DOHH2 (cell line): ENCODE results near the gene TASP1.
"Not testable (repeated sequence)": the region's sequence is repeated elsewhere in the genome, so short reads cannot be mapped to it uniquely, and the experiment has no call there.

Experiments used
- H3F3A ChIP-seq: fragments of 200-600 bp; sonication (generic), shearing (Covaris generic); 2 replicates; pipeline ENCODE4 v1.6.0; 2016; ENCODE audit warnings: antibody characterized with exemption, mild to moderate bottlenecking; ENCODE audit not compliant: control insufficient read depth, insufficient read depth
- H3K27ac ChIP-seq: fragments of 200-600 bp; sonication (generic); 2 replicates; pipeline ENCODE4 v1.5.1; 2014; ENCODE audit warnings: low read depth, mild to moderate bottlenecking, low read length, moderate library complexity
- H3K27me3 ChIP-seq: fragments of 200-600 bp; sonication (generic); 2 replicates; pipeline ENCODE4 v1.6.1; 2014; ENCODE audit warnings: mild to moderate bottlenecking, low read length, mixed read lengths; ENCODE audit not compliant: control insufficient read depth
- H3K36me3 ChIP-seq: fragments of 200-600 bp; sonication (generic); 2 replicates; pipeline ENCODE4 v1.6.1; 2014; ENCODE audit warnings: mild to moderate bottlenecking, low read length, moderate library complexity, mixed read lengths; ENCODE audit not compliant: control insufficient read depth
- H3K4me1 ChIP-seq: fragments of 200-600 bp; sonication (generic); 2 replicates; pipeline ENCODE4 v1.6.1; 2014; ENCODE audit warnings: mild to moderate bottlenecking, low read length, mixed read lengths; ENCODE audit not compliant: control insufficient read depth
- H3K4me2 ChIP-seq: fragments of 200-600 bp; sonication (generic); 2 replicates; pipeline ENCODE4 v1.6.0; 2014; ENCODE audit warnings: mild to moderate bottlenecking, low read length, moderate library complexity
- H3K4me3 ChIP-seq: fragments of 200-600 bp; sonication (generic); 2 replicates; pipeline ENCODE4 v1.5.1; 2014; ENCODE audit warnings: mild to moderate bottlenecking, low read length, mixed read lengths
- H3K79me2 ChIP-seq: fragments of 200-600 bp; sonication (generic); 2 replicates; pipeline ENCODE4 v1.6.1; 2014; ENCODE audit warnings: mild to moderate bottlenecking, low read length, mixed read lengths; ENCODE audit not compliant: control insufficient read depth
- H3K9me2 ChIP-seq: fragments of 200-600 bp; sonication (generic); replicated peaks from 2 replicates; pipeline ENCODE4 v1.6.1; 2014; ENCODE audit warnings: mild to moderate bottlenecking, low read length, mixed read lengths; ENCODE audit not compliant: control insufficient read depth
- H3K9me3 ChIP-seq: fragments of 200-600 bp; sonication (generic); 2 replicates; pipeline ENCODE4 v1.6.1; 2014; ENCODE audit warnings: antibody characterized with exemption, low read length, mixed read lengths; ENCODE audit not compliant: control insufficient read depth, insufficient read depth
- H4K20me1 ChIP-seq: fragments of 200-600 bp; sonication (generic); 2 replicates; pipeline ENCODE4 v1.6.0; 2014; ENCODE audit warnings: low read depth, mild to moderate bottlenecking, antibody characterized with exemption, low read length, moderate library complexity; ENCODE audit not compliant: control insufficient read depth, insufficient read depth
- EZH2phosphoT487 ChIP-seq: fragments of 200-600 bp; sonication (generic); IDR thresholded peaks from 2 replicates; pipeline ENCODE4 v1.6.1; 2017; ENCODE audit warnings: borderline replicate concordance, mild to moderate bottlenecking, antibody characterized with exemption, low read length, moderate library complexity, mixed read lengths
- TF ChIP-seq, protein P1 (sequence below): fragments of 200-600 bp; sonication (generic); IDR thresholded peaks from one replicate; pipeline ENCODE4 v1.5.1; 2014; ENCODE audit warnings: antibody characterized with exemption, mild to moderate bottlenecking, low read depth, low read length; ENCODE audit not compliant: poor library complexity, severe bottlenecking

TASP1 gene

DNA sequence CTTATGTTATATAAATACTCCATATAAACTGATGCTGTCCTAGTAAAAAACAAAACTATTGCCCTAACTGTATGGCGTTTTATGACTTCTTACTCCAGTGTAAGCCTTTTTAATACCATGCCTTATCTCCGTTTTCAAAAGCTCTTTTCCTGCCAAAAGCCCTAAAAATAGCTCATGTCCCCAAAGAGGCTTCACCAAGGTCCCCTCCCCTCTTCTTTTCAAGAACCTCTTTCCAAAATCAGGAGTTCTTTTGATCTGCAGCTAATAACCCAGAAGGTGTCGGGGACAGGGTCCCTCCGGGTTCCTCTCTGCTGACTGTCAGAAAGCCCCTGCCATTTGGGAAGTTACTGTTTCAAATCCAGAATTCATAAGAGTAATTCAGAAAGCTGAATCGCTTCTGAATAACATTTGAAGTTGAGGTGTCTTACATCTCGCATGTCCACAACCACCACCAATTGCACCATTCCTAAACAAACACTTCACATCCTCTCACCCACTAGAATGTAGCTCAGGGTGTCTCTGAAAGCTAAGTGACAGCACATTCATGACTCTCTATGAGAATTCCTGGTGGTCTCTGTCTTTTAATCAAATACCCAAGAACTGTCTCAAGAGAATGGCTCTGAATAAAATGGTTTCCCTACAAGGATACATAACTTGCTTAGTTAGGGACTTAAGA lies 13.3 kb downstream of the TASP1 start:
- TF ChIP-seq EZH2phosphoT487 = no peak
- TF ChIP-seq, protein P1, sequence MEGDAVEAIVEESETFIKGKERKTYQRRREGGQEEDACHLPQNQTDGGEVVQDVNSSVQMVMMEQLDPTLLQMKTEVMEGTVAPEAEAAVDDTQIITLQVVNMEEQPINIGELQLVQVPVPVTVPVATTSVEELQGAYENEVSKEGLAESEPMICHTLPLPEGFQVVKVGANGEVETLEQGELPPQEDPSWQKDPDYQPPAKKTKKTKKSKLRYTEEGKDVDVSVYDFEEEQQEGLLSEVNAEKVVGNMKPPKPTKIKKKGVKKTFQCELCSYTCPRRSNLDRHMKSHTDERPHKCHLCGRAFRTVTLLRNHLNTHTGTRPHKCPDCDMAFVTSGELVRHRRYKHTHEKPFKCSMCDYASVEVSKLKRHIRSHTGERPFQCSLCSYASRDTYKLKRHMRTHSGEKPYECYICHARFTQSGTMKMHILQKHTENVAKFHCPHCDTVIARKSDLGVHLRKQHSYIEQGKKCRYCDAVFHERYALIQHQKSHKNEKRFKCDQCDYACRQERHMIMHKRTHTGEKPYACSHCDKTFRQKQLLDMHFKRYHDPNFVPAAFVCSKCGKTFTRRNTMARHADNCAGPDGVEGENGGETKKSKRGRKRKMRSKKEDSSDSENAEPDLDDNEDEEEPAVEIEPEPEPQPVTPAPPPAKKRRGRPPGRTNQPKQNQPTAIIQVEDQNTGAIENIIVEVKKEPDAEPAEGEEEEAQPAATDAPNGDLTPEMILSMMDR = no peak
- Histone ChIP-seq H3K27me3 (no peaks in the 10 kb centered on the region), H3K9me2 (no peaks in the 10 kb centered on the region), H3F3A (no peaks in the 10 kb centered on the region), H3K4me1 (no peaks in the 10 kb centered on the region), H3K4me2 (no peak overlapping the region), H3K36me3 (peaks cover 3% of the 10 kb centered on the region; the same call in 1 of the 2 replicates), H3K4me3 (no peak overlapping the region), H3K79me2 (no peaks in the 10 kb centered on the region), H3K27ac (no peak overlapping the region), H4K20me1 (no peaks in the 10 kb centered on the region), H3K9me3 (no peaks in the 10 kb centered on the region)

DNA sequence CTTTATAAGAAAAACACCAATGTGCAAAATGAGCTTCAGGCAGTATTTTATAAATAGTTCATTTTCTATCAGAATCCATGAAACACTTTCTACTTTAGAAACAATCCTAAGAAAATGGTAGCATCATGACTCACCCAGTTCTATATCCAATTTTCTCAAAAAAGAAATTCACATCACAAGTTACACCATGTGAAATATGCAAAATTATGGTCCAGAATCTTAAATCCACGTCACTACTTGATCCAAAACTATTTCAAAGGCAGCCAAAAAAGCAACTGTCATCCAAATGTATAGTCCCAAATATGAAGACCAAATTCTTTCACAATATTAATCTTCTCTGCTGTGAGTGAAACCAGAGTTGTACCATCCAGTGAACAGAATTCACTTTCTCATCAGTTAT lies 19.3 kb downstream of the TASP1 start:
- H3K9me3 ChIP-seq, H3K4me3 ChIP-seq, H3K9me2 ChIP-seq, H3K36me3 ChIP-seq, H3K27me3 ChIP-seq, H3F3A ChIP-seq, H3K79me2 ChIP-seq, H3K27ac ChIP-seq, H4K20me1 ChIP-seq, H3K4me1 ChIP-seq, H3K4me2 ChIP-seq: not testable (repeated sequence)

DNA sequence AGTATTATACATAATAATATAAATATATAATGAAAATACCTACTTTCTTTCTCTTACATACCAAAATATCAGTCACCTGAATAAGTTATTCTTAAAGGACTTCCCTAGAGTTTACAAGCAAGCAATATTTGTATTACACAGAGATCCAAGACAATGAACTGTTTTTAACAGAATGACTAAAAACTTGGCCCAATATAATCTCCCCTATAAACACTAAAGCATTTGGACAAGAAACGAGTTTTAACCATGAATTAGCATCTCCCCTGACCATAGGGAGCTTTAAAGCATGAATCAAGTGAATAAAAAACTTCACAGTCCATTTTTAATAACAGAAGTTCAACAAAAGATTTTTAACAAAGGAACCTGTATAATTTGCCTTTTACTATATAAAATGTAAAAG lies 20.3 kb downstream of the TASP1 start:
- not testable (repeated sequence) for H3K27ac ChIP-seq, H3K4me1 ChIP-seq, H3K36me3 ChIP-seq, H3K9me3 ChIP-seq, H4K20me1 ChIP-seq, H3F3A ChIP-seq, H3K4me2 ChIP-seq, H3K27me3 ChIP-seq, H3K4me3 ChIP-seq, H3K9me2 ChIP-seq, H3K79me2 ChIP-seq

DNA sequence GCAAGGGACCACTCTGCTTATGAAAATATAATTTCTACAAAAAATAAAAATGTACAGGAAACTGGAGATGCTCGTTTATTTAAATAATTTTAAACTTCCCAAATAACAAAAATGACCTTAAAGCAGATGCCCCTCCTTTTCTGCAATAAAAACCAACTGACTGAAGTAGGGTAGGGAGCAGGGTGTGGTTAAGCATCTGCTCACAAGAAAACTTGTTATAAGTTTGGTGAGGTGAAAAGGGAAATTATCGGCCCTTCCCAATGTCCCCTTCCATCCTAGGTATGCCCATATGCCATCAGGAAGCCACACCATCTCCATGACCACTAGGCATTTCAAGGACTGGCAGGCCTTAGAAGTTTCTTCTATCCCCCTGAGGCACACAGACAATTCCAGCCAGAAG lies 21.1 kb downstream of the TASP1 start:
- H3K9me2 ChIP-seq, H4K20me1 ChIP-seq, H3K4me2 ChIP-seq, H3F3A ChIP-seq, H3K27me3 ChIP-seq, H3K9me3 ChIP-seq, H3K4me3 ChIP-seq, H3K79me2 ChIP-seq, H3K36me3 ChIP-seq, H3K4me1 ChIP-seq, H3K27ac ChIP-seq: not testable (repeated sequence)

DNA sequence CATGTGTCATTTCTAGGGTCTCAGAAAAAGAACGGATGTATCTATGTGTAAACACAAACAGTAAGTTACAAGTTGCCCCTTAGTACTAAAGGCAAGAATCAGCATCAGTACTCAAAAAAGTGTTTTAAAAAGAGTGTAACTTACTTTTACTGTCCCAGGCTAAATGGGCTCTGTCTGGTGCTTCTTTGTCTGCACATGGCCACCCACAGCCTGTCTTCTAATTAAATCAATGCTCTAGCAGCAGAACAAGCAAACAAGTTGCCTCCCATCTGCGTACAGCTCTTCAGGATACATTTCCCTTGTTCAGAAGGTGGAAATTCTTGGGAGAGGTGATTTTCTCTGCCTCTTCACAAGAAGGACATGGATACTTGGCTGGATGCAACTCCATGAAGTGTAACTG lies 22.0 kb downstream of the TASP1 start:
- not testable (repeated sequence) for H3K9me3 ChIP-seq, H3K4me3 ChIP-seq, H3K27ac ChIP-seq, H4K20me1 ChIP-seq, H3K9me2 ChIP-seq, H3K79me2 ChIP-seq, H3K36me3 ChIP-seq, H3F3A ChIP-seq, H3K4me1 ChIP-seq, H3K4me2 ChIP-seq, H3K27me3 ChIP-seq
